Measurements from ENCODE around the gene ISCU. TPM values are rescaled to one million over a fixed set of nuclear protein-coding genes. Genes with fewer than 3 reads are reported as not detected.
"Not testable (repeated sequence)": the region's sequence is repeated elsewhere in the genome, so short reads cannot be mapped to it uniquely, and the experiment has no call there.

ISCU gene
- total RNA-seq, 2 donors from 2014 or later = 93.3 to 98.7 TPM

- ATAC-seq (replicated peaks) = peak; percentile 92
- Mint-ChIP-seq H3K36me3 (ENCODE audit: low read depth) (peaks cover 45% of the 10 kb centered on the region), H3K27ac (peak overlapping the region; percentile 96), H3K4me1 (peaks cover 39% of the 10 kb centered on the region), H3K4me3 (peak overlapping the region; percentile 75), H3K9me3 (no peaks in the 10 kb centered on the region), H3K27me3 (no peaks in the 10 kb centered on the region)
Measured at GRCh38 chr12:108616941-108617858, 54.8 kb downstream of the ISCU start.

GRCh38 chr12:108618079-108618952 lies 55.9 kb downstream of the ISCU start:
- peak; percentile 43 for ATAC-seq (replicated peaks)
- peaks cover 42% of the 10 kb centered on the region for H3K4me1 Mint-ChIP-seq
- H3K9me3 Mint-ChIP-seq = no peaks in the 10 kb centered on the region
- peak overlapping the region; percentile 75 for H3K4me3 Mint-ChIP-seq
- H3K27ac Mint-ChIP-seq = peak overlapping the region; percentile 96
- no peaks in the 10 kb centered on the region for H3K27me3 Mint-ChIP-seq
- H3K36me3 Mint-ChIP-seq (ENCODE audit: low read depth) = peaks cover 56% of the 10 kb centered on the region

GRCh38 chr12:108618953-108619274 lies 56.5 kb downstream of the ISCU start:
- Mint-ChIP-seq H3K4me1 (peaks cover 42% of the 10 kb centered on the region), H3K36me3 (ENCODE audit: low read depth) (peaks cover 62% of the 10 kb centered on the region), H3K27ac (peak overlapping the region; percentile 96)
- H3K9me3 Mint-ChIP-seq; H3K4me3 Mint-ChIP-seq; ATAC-seq (replicated peaks); H3K27me3 Mint-ChIP-seq: not testable (repeated sequence)

Other genes starting within 250 kb of the ISCU start
- gene CMKLR1, start 223.3 kb upstream of the ISCU start, total RNA-seq = not detected
- gene FICD, start 47.3 kb upstream of the ISCU start, total RNA-seq = 1 to 10 TPM; 2.9 to 3.6 TPM
- 10 to 100 TPM; 85.0 to 98.6 TPM for gene SART3, start 1.4 kb upstream of the ISCU start, total RNA-seq
- under 1 TPM; 0.24 to 0.71 TPM for gene TMEM119, start 35.5 kb downstream of the ISCU start, total RNA-seq
- 10 to 100 TPM; 79.7 to 89.1 TPM for gene SELPLG, start 71.3 kb downstream of the ISCU start, total RNA-seq
- 100 to 1,000 TPM in 1 of 2 donors, 10 to 100 TPM in 1; 81.9 to 101 TPM for gene CORO1C, start 168.9 kb downstream of the ISCU start, total RNA-seq